KOPT-K1 (cell line): Measurements from ENCODE around the gene GMEB2.
"Not testable (repeated sequence)": the region's sequence is repeated elsewhere in the genome, so short reads cannot be mapped to it uniquely, and the experiment has no call there.

Experiments used
- H3K27ac ChIP-seq: fragments of 200-600 bp; sonication (generic); 2 replicates; pipeline ENCODE4 v1.5.1; 2016; ENCODE audit warnings: antibody characterized with exemption, mild to moderate bottlenecking, low read depth, low read length; ENCODE audit not compliant: poor library complexity, severe bottlenecking
- H3K36me3 ChIP-seq: fragments of 200-600 bp; sonication (generic); 2 replicates; pipeline ENCODE4 v1.5.1; 2017; ENCODE audit warnings: antibody characterized with exemption, mild to moderate bottlenecking, low read length, moderate library complexity; ENCODE audit not compliant: insufficient read depth
- H3K9me3 ChIP-seq: fragments of 200-600 bp; sonication (generic); 2 replicates; pipeline ENCODE4 v1.5.1; 2017; ENCODE audit warnings: antibody characterized with exemption, low read length, mild to moderate bottlenecking; ENCODE audit not compliant: insufficient read depth, poor library complexity, severe bottlenecking

Gene GMEB2

GRCh38 chr20:63635431-63636141 lies 8.7 kb upstream of the GMEB2 start:
- H3K9me3 ChIP-seq, result no peaks in the 10 kb centered on the region
- H3K36me3 ChIP-seq, result peaks cover 8% of the 10 kb centered on the region; the same call in 1 of the 2 replicates
- peak overlapping the region; percentile 96 for H3K27ac ChIP-seq

GRCh38 chr20:63633732-63634131 lies 6.8 kb upstream of the GMEB2 start:
- Histone ChIP-seq H3K9me3 (no peaks in the 10 kb centered on the region), H3K36me3 (no peaks in the 10 kb centered on the region), H3K27ac (peak overlapping the region; percentile 96)

GRCh38 chr20:63631426-63631825 lies 4.5 kb upstream of the GMEB2 start:
- not testable (repeated sequence) for H3K9me3 ChIP-seq, H3K27ac ChIP-seq, H3K36me3 ChIP-seq

GRCh38 chr20:63630956-63631355 lies 4.1 kb upstream of the GMEB2 start:
- not testable (repeated sequence) for H3K36me3 ChIP-seq, H3K27ac ChIP-seq

GRCh38 chr20:63628246-63628975 lies 1.5 kb upstream of the GMEB2 start:
- H3K9me3 ChIP-seq, result no peaks in the 10 kb centered on the region
- peak overlapping the region; percentile 89 for H3K27ac ChIP-seq
- H3K36me3 ChIP-seq, result no peaks in the 10 kb centered on the region

More at GRCh38 chr20:63630956-63631355, 4.1 kb upstream of the GMEB2 start:
- not testable (repeated sequence) for H3K9me3 ChIP-seq

- H3K27ac ChIP-seq, result peak overlapping the region; percentile 89
- H3K36me3 ChIP-seq, result no peaks in the 10 kb centered on the region
These were observed 897 bp upstream of the GMEB2 start for GRCh38 chr20:63627751-63628245.

GRCh38 chr20:63627129-63627750 lies 339 bp upstream of the GMEB2 start:
- Histone ChIP-seq H3K9me3 (no peaks in the 10 kb centered on the region), H3K27ac (peak overlapping the region; percentile 89), H3K36me3 (no peaks in the 10 kb centered on the region)

More at GRCh38 chr20:63627751-63628245, 897 bp upstream of the GMEB2 start:
- H3K9me3 ChIP-seq, result no peaks in the 10 kb centered on the region

GRCh38 chr20:63625771-63626423 lies 1.0 kb downstream of the GMEB2 start:
- no peaks in the 10 kb centered on the region for H3K36me3 ChIP-seq
- peak overlapping the region; percentile 89 for H3K27ac ChIP-seq
- H3K9me3 ChIP-seq, result no peaks in the 10 kb centered on the region

GRCh38 chr20:63624486-63624885 lies 2.4 kb downstream of the GMEB2 start:
- peaks cover 2% of the 10 kb centered on the region; the same call in 1 of the 2 replicates for H3K36me3 ChIP-seq
- no peak overlapping the region for H3K27ac ChIP-seq

GRCh38 chr20:63622732-63623131 lies 4.2 kb downstream of the GMEB2 start:
- H3K9me3 ChIP-seq, result no peaks in the 10 kb centered on the region
- no peak overlapping the region for H3K27ac ChIP-seq

More at GRCh38 chr20:63624486-63624885, 2.4 kb downstream of the GMEB2 start:
- H3K9me3 ChIP-seq, result no peaks in the 10 kb centered on the region

GRCh38 chr20:63622096-63622495 lies 4.8 kb downstream of the GMEB2 start:
- Histone ChIP-seq H3K27ac (no peak overlapping the region), H3K9me3 (no peaks in the 10 kb centered on the region), H3K36me3 (peaks cover 26% of the 10 kb centered on the region)

More at GRCh38 chr20:63622732-63623131, 4.2 kb downstream of the GMEB2 start:
- peaks cover 19% of the 10 kb centered on the region for H3K36me3 ChIP-seq

GRCh38 chr20:63620991-63621390 lies 5.9 kb downstream of the GMEB2 start:
- no peaks in the 10 kb centered on the region for H3K9me3 ChIP-seq
- no peak overlapping the region for H3K27ac ChIP-seq
- H3K36me3 ChIP-seq, result peaks cover 37% of the 10 kb centered on the region

GRCh38 chr20:63619505-63619904 lies 7.4 kb downstream of the GMEB2 start:
- Histone ChIP-seq H3K36me3 (peaks cover 44% of the 10 kb centered on the region), H3K9me3 (no peaks in the 10 kb centered on the region), H3K27ac (no peak overlapping the region)

- H3K27ac ChIP-seq, result no peak overlapping the region
- peaks cover 45% of the 10 kb centered on the region for H3K36me3 ChIP-seq
- no peaks in the 10 kb centered on the region for H3K9me3 ChIP-seq
These were observed 7.8 kb downstream of the GMEB2 start for GRCh38 chr20:63619086-63619485.
